Measurements from ENCODE around the gene HMGB3.
"Not testable (repeated sequence)": the region's sequence is repeated elsewhere in the genome, so short reads cannot be mapped to it uniquely, and the experiment has no call there.

Gene HMGB3

DNA sequence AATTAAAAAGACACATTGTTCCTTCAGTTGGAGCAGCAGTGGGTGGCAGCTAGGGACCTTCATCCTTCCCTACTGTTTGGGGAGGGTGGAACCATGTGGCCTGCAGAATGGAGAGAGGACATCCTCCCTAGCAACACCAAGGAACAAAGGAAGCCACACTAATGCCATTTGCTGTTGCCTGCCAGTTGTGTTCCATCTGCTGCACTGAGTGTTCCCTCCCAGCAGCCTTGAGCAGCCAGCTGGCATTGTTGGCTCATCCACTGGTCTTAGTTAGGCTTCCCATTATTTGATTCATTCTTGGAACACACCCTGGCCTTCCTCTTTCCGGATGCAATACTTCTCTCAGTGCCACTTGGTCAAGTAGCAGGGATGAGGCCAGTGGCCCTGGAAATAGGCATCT lies 25.0 kb upstream of the HMGB3 start:
- TF ChIP-seq TAF1 (IDR thresholded peaks at IDR 0.05; ENCODE audit: borderline replicate concordance, low read depth, low read length): no peak
- no peak for TF ChIP-seq POLR2A (IDR thresholded peaks at IDR 0.05; ENCODE audit: low read depth, low read length)
- no peak for TF ChIP-seq POLR2AphosphoS5 (IDR thresholded peaks at IDR 0.05; ENCODE audit: low read depth, low read length)
- no peak for DNase-seq (ENCODE audit: insufficient read length)
- FAIRE-seq: no peak

DNA sequence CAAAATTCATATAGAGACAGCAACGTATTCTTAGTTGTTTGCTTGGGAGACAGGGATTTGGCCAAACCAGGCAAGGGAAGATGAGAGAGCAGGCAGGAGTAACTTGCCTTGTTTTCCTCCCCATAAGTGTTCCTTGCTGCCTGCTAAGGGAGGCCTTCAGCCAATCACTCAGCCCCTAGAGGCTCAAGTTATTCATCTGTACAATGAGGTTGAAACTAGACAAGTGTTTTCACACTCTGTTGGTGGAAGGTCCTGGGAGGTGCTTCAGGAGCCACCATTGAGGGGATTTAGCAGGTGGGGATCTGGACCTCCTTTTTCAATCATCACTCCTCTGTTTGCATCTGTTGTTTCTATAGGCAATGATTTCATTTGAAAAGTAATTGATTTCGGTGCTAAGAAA lies 23.6 kb upstream of the HMGB3 start:
- TF ChIP-seq TAF1 (IDR thresholded peaks at IDR 0.05; ENCODE audit: borderline replicate concordance, low read depth, low read length): no peak
- TF ChIP-seq POLR2AphosphoS5 (IDR thresholded peaks at IDR 0.05; ENCODE audit: low read depth, low read length): no peak
- no peak for TF ChIP-seq POLR2A (IDR thresholded peaks at IDR 0.05; ENCODE audit: low read depth, low read length)
- FAIRE-seq (no peak), DNase-seq (ENCODE audit: insufficient read length) (no peak)

DNA sequence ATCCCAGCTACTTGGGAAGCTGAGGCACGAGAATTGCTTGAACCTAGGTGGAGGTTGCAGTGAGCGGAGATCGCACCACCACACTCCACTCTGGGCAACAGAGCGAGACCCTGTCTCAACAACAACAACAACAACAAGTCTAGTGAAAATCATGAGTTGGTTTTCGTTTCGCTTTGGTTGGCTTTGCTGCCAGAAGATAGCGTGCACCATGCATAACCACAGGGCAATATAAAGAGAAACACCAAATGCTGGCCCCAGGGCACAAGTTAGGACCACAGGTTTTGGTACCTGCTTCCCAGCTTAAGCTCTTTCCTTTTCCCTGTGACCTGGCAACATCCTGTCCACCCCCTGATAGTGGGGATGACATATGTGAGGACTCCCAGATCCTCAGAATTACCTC lies 21.5 kb upstream of the HMGB3 start:
- DNase-seq (ENCODE audit: insufficient read length) (no peak), FAIRE-seq (peak; percentile 24)
- TF ChIP-seq POLR2AphosphoS5 (IDR thresholded peaks at IDR 0.05; ENCODE audit: low read depth, low read length) (no peak), TAF1 (IDR thresholded peaks at IDR 0.05; ENCODE audit: borderline replicate concordance, low read depth, low read length) (no peak), POLR2A (IDR thresholded peaks at IDR 0.05; ENCODE audit: low read depth, low read length) (no peak)

DNA sequence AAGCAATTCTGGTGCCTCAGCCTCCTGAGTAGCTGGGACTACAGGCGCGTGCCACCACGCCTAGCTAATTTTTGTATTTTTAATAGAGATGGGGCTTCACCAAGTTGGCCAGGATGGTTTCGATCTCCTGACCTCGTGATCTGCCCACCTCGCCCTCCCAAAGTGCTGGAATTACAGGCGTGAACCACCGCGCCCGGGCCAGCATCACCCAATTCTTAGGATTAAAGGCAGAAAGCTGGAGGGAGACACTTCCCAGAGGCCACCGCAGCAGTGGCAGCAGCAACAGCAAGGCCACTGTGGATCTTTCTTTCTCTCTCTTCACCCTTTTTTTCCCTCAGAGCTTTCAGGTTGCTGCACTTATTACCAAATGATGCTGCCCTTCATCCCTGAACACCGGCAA lies 18.7 kb upstream of the HMGB3 start:
- not testable (repeated sequence) for DNase-seq (ENCODE audit: insufficient read length); FAIRE-seq

DNA sequence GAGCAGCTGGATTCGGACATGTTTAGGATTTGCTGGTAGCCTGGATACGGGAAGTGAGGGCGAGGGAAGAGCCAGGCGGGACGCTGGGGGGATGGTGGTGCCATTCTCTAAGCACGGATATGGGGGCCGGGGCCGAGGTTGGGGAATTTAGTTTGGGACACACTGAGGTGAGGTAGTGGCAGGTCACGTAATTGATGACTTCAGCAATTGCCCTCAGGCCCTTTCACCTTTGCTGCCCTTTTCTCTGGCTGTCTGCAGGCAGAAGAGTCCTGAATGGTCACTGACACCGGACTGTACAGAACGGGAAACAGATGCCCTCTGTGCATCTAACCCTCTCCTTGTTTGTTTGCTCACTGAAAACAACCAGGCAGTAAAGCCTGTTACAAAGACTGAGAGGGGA lies 16.9 kb upstream of the HMGB3 start:
- no peak for FAIRE-seq
- no peak for DNase-seq (ENCODE audit: insufficient read length)
- no peak for TF ChIP-seq TAF1 (IDR thresholded peaks at IDR 0.05; ENCODE audit: borderline replicate concordance, low read depth, low read length)
- TF ChIP-seq POLR2A (IDR thresholded peaks at IDR 0.05; ENCODE audit: low read depth, low read length): no peak
- TF ChIP-seq POLR2AphosphoS5 (IDR thresholded peaks at IDR 0.05; ENCODE audit: low read depth, low read length): no peak

DNA sequence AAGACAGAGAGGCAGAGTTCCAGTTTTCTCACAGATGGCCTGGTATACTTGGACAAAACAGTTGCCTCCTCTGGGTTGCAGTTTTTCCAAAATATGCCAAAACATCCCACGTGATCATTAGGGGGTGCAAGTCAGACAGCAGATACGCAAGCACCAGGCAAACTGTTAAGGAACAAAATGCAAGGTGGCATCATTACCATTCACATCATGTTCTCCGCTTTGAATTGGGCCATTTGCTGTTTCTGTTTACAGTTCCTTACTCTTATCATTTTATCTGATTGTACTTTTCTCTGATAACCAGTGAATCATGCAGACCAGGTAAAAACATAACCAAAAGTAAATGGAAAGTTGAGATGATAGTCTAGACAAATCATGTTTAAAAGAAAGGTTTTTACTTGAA lies 16.4 kb upstream of the HMGB3 start:
- FAIRE-seq: peak; percentile 46
- TF ChIP-seq POLR2AphosphoS5 (IDR thresholded peaks at IDR 0.05; ENCODE audit: low read depth, low read length) (no peak), POLR2A (IDR thresholded peaks at IDR 0.05; ENCODE audit: low read depth, low read length) (no peak), TAF1 (IDR thresholded peaks at IDR 0.05; ENCODE audit: borderline replicate concordance, low read depth, low read length) (no peak)
- DNase-seq (ENCODE audit: insufficient read length): no peak

DNA sequence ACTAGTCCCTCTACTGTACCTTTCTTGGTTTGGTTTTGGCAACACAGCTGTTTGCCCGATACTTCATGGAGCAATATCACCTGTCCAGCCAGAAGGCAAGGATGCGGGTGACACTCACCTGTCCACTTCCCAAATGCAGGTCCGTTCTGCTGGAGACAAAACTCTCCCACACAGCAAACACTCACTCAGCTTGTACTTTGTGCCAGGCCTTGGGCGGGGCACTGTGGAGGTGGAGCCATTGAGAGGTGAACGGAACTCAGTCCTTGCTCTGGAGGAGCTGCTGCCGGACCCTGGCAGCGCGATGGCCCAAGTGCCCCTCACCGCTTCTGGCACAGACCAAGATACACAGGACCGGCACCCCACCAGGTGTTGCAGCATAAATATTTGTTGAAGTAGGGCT lies 15.3 kb upstream of the HMGB3 start:
- DNase-seq (ENCODE audit: insufficient read length) (no peak), FAIRE-seq (no peak)
- TF ChIP-seq TAF1 (IDR thresholded peaks at IDR 0.05; ENCODE audit: borderline replicate concordance, low read depth, low read length) (no peak), POLR2A (IDR thresholded peaks at IDR 0.05; ENCODE audit: low read depth, low read length) (no peak), POLR2AphosphoS5 (IDR thresholded peaks at IDR 0.05; ENCODE audit: low read depth, low read length) (no peak)

DNA sequence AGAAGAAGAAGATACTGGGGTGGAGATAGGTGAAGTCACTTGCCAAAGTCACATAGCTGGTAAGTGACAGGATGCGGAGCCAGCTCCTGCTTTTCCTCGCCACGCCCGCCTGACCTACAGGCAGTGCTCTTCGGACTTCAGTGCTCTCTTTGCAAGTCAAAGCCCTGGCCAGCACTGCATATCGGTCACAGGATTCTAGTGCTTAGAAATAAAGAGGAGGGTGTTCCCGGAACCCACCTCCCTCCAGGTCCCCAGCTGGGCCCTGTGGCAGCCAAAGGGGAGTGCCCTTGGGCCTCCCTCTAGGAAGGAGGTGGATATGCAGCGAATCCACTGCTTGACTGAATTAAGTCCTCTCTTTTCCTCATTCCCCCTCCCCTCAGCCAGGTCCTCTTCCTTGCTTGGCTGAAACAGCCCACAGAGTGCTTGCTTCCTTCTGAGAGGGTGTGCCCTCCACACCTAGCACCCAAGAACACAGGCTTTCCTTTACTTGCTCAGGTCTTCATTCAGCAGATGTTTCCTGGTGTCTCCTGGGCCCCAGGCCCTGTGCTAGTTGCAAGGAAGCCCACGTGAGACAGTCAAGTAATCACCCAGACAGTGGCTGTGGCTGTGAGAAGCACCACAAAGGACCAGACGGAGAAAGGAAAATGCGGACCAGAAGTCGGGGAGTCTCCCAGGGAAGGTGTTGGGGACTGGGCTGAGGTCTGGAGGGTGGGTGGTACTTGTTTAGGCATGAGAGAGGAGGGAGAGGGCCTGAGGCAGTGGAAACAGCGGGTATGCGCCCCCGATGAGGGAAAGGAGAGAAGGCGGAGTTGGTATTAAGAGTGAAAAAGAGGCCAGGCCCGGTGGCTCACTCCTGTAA lies 14.0 kb upstream of the HMGB3 start:
- TF ChIP-seq POLR2A (IDR thresholded peaks at IDR 0.05; ENCODE audit: low read depth, low read length) (no peak), POLR2AphosphoS5 (IDR thresholded peaks at IDR 0.05; ENCODE audit: low read depth, low read length) (no peak)
- FAIRE-seq: no peak

DNA sequence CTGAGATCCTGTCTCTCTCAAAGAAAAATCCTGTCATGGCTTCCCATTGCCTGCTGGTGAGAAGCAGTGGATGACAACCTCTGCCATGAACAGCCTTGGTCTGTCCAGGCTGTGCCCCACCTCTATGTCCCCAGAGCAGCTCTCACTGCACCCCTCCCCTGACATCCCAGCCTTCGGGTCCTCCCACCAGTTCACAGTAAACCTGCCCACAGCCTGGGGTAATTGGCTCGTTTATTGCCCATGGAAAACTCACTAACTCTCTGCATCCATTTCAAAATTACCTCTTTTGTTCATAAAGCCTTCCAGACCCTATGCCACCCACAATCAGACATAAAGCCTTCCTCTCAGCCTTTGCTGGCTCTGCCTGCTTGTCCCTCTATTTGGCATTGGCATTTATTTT lies 10.7 kb upstream of the HMGB3 start:
- no peak for TF ChIP-seq POLR2A (IDR thresholded peaks at IDR 0.05; ENCODE audit: low read depth, low read length)
- TF ChIP-seq TAF1 (IDR thresholded peaks at IDR 0.05; ENCODE audit: borderline replicate concordance, low read depth, low read length): no peak
- TF ChIP-seq POLR2AphosphoS5 (IDR thresholded peaks at IDR 0.05; ENCODE audit: low read depth, low read length): no peak
- DNase-seq (ENCODE audit: insufficient read length): no peak
- no peak for FAIRE-seq

More for the DNA sequence above, 14.0 kb upstream of the HMGB3 start:
- DNase-seq (ENCODE audit: insufficient read length): no peak

DNA sequence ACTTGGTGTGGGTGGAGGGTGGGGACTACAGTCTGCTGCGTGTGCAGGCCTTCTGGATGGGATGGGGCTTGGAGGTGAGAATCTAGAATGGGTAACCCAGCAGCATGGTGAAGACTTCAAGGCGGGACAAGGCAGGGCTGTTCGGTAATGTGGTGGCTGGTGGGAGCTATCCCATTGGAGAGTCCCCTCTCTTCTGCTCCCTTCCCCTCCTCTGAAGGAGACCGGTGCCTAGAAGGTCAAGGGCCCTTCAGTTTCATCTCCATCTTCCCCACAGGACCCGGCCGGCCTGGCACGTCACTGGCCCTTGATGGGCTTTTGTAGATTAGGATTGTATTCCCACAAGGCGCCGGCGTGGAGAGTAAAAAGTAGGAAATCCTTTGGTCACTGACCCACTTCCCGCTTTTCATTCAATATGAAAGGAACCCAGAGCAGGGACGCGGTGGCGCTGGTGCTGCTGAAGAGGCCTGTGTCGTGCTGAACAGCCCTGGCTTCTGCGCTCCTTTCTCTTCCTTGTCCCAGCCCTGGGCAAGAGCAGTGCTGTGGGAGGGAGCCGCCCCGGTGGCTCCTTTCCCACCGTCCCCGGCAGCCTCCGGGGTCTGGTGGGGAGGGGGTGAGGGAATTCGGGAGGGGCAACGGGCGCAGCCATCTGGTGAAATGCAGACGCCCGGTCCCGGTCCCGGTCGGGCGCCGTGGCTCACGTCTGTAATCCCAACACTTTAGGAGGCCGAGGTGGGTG lies 7.3 kb upstream of the HMGB3 start:
- DNase-seq (ENCODE audit: insufficient read length): no peak
- FAIRE-seq: no peak
- TF ChIP-seq POLR2AphosphoS5 (IDR thresholded peaks at IDR 0.05; ENCODE audit: low read depth, low read length) (no peak), POLR2A (IDR thresholded peaks at IDR 0.05; ENCODE audit: low read depth, low read length) (no peak), TAF1 (IDR thresholded peaks at IDR 0.05; ENCODE audit: borderline replicate concordance, low read depth, low read length) (no peak)

DNA sequence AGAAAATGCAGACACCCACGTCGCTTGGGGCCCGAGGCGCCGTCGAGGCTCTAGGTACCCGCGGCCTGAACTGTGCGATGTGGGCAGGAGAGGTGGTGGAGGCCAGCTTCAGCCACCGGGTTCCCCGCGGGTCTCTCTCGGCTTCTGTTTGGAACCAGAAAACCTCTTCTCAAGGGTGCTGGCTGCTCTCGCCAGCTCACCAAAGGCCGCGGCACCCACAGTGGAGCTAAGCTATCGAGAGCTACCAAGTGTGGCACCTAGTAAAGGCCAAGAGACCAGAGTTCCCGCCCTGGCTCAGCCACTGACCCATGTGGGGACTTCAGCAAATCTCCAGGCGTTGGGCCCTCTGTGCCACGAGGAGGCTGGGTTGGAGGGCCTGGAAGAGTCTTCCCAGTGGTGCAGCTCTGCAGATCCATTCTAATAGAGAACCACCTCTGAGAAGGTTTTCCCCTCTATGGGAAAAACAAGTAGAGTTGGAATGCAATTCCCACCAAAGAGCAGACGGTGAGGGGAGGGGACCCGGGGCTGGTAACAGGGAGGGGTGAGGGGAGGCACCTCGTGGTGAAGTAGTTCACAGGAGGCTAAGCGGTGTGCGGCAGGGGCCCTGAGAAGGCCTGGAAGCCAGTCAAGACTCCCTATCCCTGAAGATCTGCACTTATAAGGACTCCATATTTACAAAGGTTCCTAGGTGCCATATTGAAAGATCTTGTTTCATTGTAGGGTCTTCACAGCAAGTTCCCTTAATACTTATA lies 5.5 kb upstream of the HMGB3 start:
- TF ChIP-seq TAF1 (IDR thresholded peaks at IDR 0.05; ENCODE audit: borderline replicate concordance, low read depth, low read length) (no peak), POLR2AphosphoS5 (IDR thresholded peaks at IDR 0.05; ENCODE audit: low read depth, low read length) (no peak), POLR2A (IDR thresholded peaks at IDR 0.05; ENCODE audit: low read depth, low read length) (no peak)
- DNase-seq (ENCODE audit: insufficient read length) (no peak), FAIRE-seq (no peak)
